ENCODE measurements around the gene CLK4. TPM values are rescaled to one million over a fixed set of nuclear protein-coding genes. Genes with fewer than 3 reads are reported as not detected.

The CLK4 gene
- total RNA-seq, 1 experiment from 2014 or later = 7.3 TPM

- in situ Hi-C loops (cut with HindIII; ENCODE audit: low pct_unique_long_range_greater_than_20kb, low sequenced_read_pairs) = no loop called here
- no peak for DNase-seq (ENCODE audit: low read depth, low spot score)
Observed at GRCh38 chr5:178572617-178573016, 54.2 kb downstream of the CLK4 start.

GRCh38 chr5:178569485-178569884, 57.4 kb downstream of the CLK4 start:
- DNase-seq (ENCODE audit: low read depth, low spot score) = no peak
- in situ Hi-C loops (cut with HindIII; ENCODE audit: low pct_unique_long_range_greater_than_20kb, low sequenced_read_pairs) = no loop called here

DNA sequence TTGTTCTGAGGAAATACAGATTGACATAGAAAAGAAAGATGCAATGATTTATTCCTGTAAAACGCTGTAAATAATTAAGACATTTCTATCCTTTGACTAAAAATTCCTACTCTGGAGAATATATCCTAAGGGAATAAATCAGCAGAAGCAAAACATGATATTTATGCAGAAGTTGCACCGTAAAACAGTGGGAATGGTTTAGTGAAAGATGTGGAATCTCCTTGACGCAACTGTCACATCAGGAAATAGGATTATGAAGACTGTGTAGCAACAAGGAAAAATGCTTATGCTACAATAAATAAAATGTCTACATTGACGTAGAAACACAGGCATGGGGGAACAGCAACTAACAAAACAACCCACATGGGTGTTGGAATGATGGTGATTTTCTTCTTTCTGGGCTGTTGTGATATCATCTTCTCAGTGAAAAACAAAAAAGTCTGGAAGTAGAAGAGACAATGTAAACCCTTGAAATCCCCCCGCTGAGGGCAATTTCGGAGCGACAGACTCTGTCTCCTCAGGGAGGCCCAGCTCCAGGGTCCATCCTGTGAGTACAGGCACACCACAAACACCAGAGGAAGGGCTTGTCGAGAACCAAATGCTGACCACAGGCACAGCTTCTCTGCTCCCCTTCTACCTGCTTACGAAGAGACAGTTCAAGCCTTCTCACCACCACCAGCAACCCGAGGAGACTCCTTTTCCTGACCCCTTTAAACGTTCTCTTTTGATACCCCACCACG, 61.9 kb downstream of the CLK4 start:
- in situ Hi-C loops (cut with HindIII; ENCODE audit: low pct_unique_long_range_greater_than_20kb, low sequenced_read_pairs) = no loop called here
- DNase-seq (ENCODE audit: low read depth, low spot score) = no peak

DNA sequence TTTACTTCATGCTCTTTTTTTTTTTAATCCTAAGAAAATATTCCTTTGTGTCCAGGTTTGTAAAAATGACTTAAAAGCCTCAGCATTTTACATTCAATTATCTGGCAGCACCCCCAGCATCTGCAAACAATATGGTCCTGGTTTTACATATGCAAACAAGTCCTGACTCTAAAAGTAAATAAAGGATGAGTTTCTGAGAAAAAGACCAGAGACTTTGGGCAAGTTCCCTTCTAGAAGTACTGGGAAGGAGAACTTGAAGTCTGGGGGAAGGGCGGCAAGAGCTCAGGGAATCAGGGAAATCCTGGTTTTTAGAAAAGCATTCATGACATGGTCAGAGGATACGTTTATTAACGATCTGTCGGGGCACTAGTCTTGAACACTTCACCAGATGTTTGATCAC, 62.5 kb downstream of the CLK4 start:
- no peak for DNase-seq (ENCODE audit: low read depth, low spot score)

GRCh38 chr5:178563621-178564020, 63.2 kb downstream of the CLK4 start:
- no peak for DNase-seq (ENCODE audit: low read depth, low spot score)
- in situ Hi-C loops (cut with HindIII; ENCODE audit: low pct_unique_long_range_greater_than_20kb, low sequenced_read_pairs) = no loop called here

More for the DNA sequence above, 62.5 kb downstream of the CLK4 start:
- in situ Hi-C loops (cut with HindIII; ENCODE audit: low pct_unique_long_range_greater_than_20kb, low sequenced_read_pairs) = no loop called here

- DNase-seq (ENCODE audit: low read depth, low spot score) = no peak
- in situ Hi-C loops (cut with HindIII; ENCODE audit: low pct_unique_long_range_greater_than_20kb, low sequenced_read_pairs) = no loop called here
Observed at GRCh38 chr5:178561746-178562264, 65.0 kb downstream of the CLK4 start.

DNA sequence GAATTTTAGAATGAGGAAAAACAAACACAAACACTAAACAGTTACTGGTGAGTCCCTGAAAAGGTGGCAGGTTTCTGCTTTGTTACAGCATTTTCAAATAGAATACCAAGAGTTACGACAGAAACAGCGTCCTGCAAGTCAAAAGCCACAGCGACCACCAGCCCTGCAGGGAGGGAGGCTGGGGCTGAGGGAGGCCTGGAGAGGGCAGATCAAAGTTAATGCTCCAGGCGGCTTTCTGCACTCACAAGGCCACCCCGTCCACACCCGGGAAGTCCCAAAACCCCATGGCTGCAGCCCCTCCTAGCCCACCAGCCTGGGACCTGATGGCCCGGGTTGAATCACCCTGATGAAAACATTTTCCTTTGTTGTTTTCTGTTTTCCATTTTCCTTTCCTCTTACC, 65.9 kb downstream of the CLK4 start:
- in situ Hi-C loops (cut with HindIII; ENCODE audit: low pct_unique_long_range_greater_than_20kb, low sequenced_read_pairs) = no loop called here

DNA sequence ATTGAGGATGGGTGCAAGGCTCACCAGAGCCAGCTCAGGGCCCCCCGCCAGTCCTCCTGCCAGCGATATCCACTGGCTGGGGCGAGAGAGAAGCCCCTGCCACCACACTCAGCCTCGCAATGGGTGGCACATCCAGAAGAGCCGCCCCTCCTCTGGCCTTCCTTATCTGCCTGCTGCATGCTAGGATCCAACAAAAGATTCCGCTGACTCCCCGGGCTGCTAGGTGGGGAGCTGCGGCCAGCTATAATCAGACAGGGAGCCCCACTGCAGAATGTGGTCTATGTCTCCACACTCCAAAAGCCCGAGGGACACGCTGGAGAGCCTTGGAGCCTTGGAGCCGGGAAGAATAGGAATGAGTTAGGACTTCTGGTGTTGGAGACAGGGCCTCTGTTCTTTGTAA, 69.4 kb downstream of the CLK4 start:
- no peak for DNase-seq (ENCODE audit: low read depth, low spot score)
- in situ Hi-C loops (cut with HindIII; ENCODE audit: low pct_unique_long_range_greater_than_20kb, low sequenced_read_pairs) = no loop called here

More for the DNA sequence above, 65.9 kb downstream of the CLK4 start:
- DNase-seq (ENCODE audit: low read depth, low spot score) = no peak

- in situ Hi-C loops (cut with HindIII; ENCODE audit: low pct_unique_long_range_greater_than_20kb, low sequenced_read_pairs) = no loop called here
- DNase-seq (ENCODE audit: low read depth, low spot score) = no peak
Observed at GRCh38 chr5:178555771-178556211, 71.1 kb downstream of the CLK4 start.

- DNase-seq (ENCODE audit: low read depth, low spot score) = no peak
- in situ Hi-C loops (cut with HindIII; ENCODE audit: low pct_unique_long_range_greater_than_20kb, low sequenced_read_pairs) = no loop called here
Observed at GRCh38 chr5:178555005-178555404, 71.8 kb downstream of the CLK4 start.

DNA sequence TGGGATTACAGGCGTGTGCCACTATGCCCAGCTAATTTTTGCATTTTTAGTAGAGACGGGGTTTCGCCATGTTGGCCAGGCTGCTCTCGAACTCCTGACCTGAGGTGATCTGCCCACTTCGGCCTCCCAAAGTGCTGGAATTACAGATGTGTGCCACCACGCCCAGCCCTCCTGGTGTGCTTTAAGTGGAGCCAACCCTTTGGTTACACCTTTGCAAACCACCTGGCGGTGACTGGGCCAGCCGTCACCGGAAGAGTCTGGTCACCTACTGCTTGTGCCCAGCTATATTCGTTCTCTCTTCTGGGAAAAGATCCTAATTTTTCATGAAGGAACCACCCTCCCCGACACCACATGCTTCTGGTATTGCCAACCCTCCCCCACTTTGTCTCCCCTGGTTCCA, 72.5 kb downstream of the CLK4 start:
- no peak for DNase-seq (ENCODE audit: low read depth, low spot score)
- in situ Hi-C loops (cut with HindIII; ENCODE audit: low pct_unique_long_range_greater_than_20kb, low sequenced_read_pairs) = no loop called here

GRCh38 chr5:178553517-178553916, 73.3 kb downstream of the CLK4 start:
- in situ Hi-C loops (cut with HindIII; ENCODE audit: low pct_unique_long_range_greater_than_20kb, low sequenced_read_pairs) = no loop called here
- no peak for DNase-seq (ENCODE audit: low read depth, low spot score)

Small RNAs within 50 kb of the gene (small RNA-seq; reads per million reads assigned to genes)
- 0 reads per million in 2 experiments for gene RN7SKP70

Other genes starting within 250 kb of the CLK4 start
- not detected in 2 replicates for gene COL23A1, start 36.7 kb downstream of the CLK4 start, total RNA-seq (2014; rRNA removed; shearing (Covaris generic))
- 7.3 and 8.0 TPM in 2 replicates for gene ZNF354A, start 103.6 kb upstream of the CLK4 start, total RNA-seq (2014; rRNA removed; shearing (Covaris generic))
- 5.9 and 6.7 TPM in 2 replicates for gene ZNF354B, start 232.9 kb upstream of the CLK4 start, total RNA-seq (2014; rRNA removed; shearing (Covaris generic))